OCI-LY7 (cell line): ENCODE data around the gene ANO1. TPM values are rescaled to one million over a fixed set of nuclear protein-coding genes. Genes with fewer than 3 reads are reported as not detected.

Experiments
- BruUV-seq: library from RNA; stranded (reverse); fragments of 400-500 nt; replicated peaks from 2 replicates; lab custom pipeline; 2021; lab: Mats Ljungman, UMichigan
- CTCF ChIA-PET: fragments of 300-600 bp; sonication (Branson Sonifier 250); formaldehyde crosslinking; loops from one replicate; lab custom pipeline; 2022; ENCODE audit warnings: antibody characterized with exemption; ENCODE audit not compliant: unreplicated experiment; lab: Charles Lee
- POLR2A ChIA-PET: fragments of 300-600 bp; sonication (Branson Sonifier 250); formaldehyde crosslinking; loops from one replicate; lab custom pipeline; 2022; ENCODE audit warnings: antibody characterized with exemption; lab: Charles Lee
- DNase-seq: peaks from one replicate; pipeline ENCODE4 v3.0.0-alpha.2; 2015; ENCODE audit warnings: low spot score
- H2AFZ ChIP-seq: fragments of 200-600 bp; sonication (generic), shearing (Covaris generic); 2 replicates; pipeline ENCODE4 v1.6.1; 2014; ENCODE audit warnings: mild to moderate bottlenecking, antibody characterized with exemption, low read length, moderate library complexity
- H3K27ac ChIP-seq: fragments of 200-600 bp; sonication (generic); 2 replicates; pipeline ENCODE4 v1.5.1; 2014; ENCODE audit warnings: mixed run types, low read depth, mild to moderate bottlenecking, moderate library complexity, low read length, inconsistent platforms; ENCODE audit not compliant: poor library complexity, severe bottlenecking
- H3K36me3 ChIP-seq: fragments of 200-600 bp; sonication (generic); 2 replicates; pipeline ENCODE4 v1.6.1; 2014; ENCODE audit warnings: mild to moderate bottlenecking, antibody characterized with exemption, low read length, moderate library complexity, mixed read lengths; ENCODE audit not compliant: insufficient read depth
- H3K4me1 ChIP-seq: fragments of 200-600 bp; sonication (generic); 2 replicates; pipeline ENCODE4 v1.5.1; 2014; ENCODE audit warnings: mild to moderate bottlenecking, low read length; ENCODE audit not compliant: insufficient read depth, poor library complexity, severe bottlenecking
- H3K4me2 ChIP-seq: fragments of 200-600 bp; sonication (generic); 2 replicates; pipeline ENCODE4 v1.6.1; 2014; ENCODE audit warnings: mild to moderate bottlenecking, low read length
- H3K4me3 ChIP-seq: fragments of 200-600 bp; sonication (generic); 2 replicates; pipeline ENCODE4 v1.5.1; 2014; ENCODE audit warnings: mild to moderate bottlenecking, low read depth, low read length; ENCODE audit not compliant: poor library complexity, severe bottlenecking
- H3K79me2 ChIP-seq: fragments of 200-600 bp; sonication (generic); 2 replicates; pipeline ENCODE4 v1.6.1; 2016; ENCODE audit warnings: low read depth, mild to moderate bottlenecking, low read length, moderate library complexity, mixed read lengths; ENCODE audit not compliant: insufficient read depth
- H3K9me2 ChIP-seq: fragments of 200-600 bp; sonication (generic); 2 replicates; pipeline ENCODE4 v1.6.1; 2016; ENCODE audit warnings: mild to moderate bottlenecking, low read length, mixed read lengths; ENCODE audit not compliant: insufficient read depth
- H3K9me3 ChIP-seq: fragments of 200-600 bp; sonication (generic); 2 replicates; pipeline ENCODE4 v1.6.1; 2014; ENCODE audit warnings: mild to moderate bottlenecking, mixed run types, low read length, mixed read lengths
- H4K20me1 ChIP-seq: fragments of 200-600 bp; sonication (generic); 2 replicates; pipeline ENCODE4 v1.6.1; 2014; ENCODE audit warnings: mild to moderate bottlenecking, antibody characterized with exemption, low read length, moderate library complexity, mixed read lengths; ENCODE audit not compliant: insufficient read depth
- CTCF ChIP-seq: fragments of 200-600 bp; sonication (generic); conservative IDR thresholded peaks from 2 replicates; pipeline ENCODE4 v1.5.1; 2014; ENCODE audit warnings: mild to moderate bottlenecking, antibody characterized with exemption, low read length, moderate library complexity, mixed read lengths
- EZH2phosphoT487 ChIP-seq: fragments of 200-600 bp; sonication (generic); IDR thresholded peaks from 2 replicates; pipeline ENCODE4 v1.6.1; 2018; ENCODE audit warnings: low read depth, borderline replicate concordance, mild to moderate bottlenecking, mixed run types, antibody characterized with exemption, low read length, moderate library complexity, mixed read lengths
- intact Hi-C: fragments of 100-400 bp; cut with micrococcal nuclease; formaldehyde crosslinking; loops from one replicate; pipeline ENCODE4 v1.10.0; 2022; ENCODE audit not compliant: unreplicated experiment
- total RNA-seq, 2 experiments: library from RNA; depleted of rRNA in 1 of 2; stranded (reverse); fragments of >200 nt in 1 of 2; shearing (Covaris generic) in 1 of 2; gene quantifications; 2 replicates each; pipeline ENCODE4 v1.2.3, GENCODE V29; 2014 to 2022

Gene ANO1
- total RNA-seq, 2 experiments from 2014 or later, result not detected

GRCh38 chr11:70068345-70068744, 9.8 kb upstream of the ANO1 start:
- Histone ChIP-seq H3K79me2 (no peaks in the 10 kb centered on the region), H3K36me3 (no peaks in the 10 kb centered on the region)

GRCh38 chr11:70068950-70069349, 9.2 kb upstream of the ANO1 start:
- ChIA-PET POLR2A (no interaction called here), CTCF (no interaction called here)
- BruUV-seq, result no TSS peak
- Histone ChIP-seq H3K4me3 (no peak overlapping the region), H2AFZ (no peak overlapping the region), H3K36me3 (no peaks in the 10 kb centered on the region), H4K20me1 (no peaks in the 10 kb centered on the region), H3K79me2 (no peaks in the 10 kb centered on the region), H3K4me2 (no peak overlapping the region), H3K9me2 (no peaks in the 10 kb centered on the region), H3K9me3 (no peaks in the 10 kb centered on the region), H3K4me1 (no peaks in the 10 kb centered on the region), H3K27ac (no peak overlapping the region)
- TF ChIP-seq EZH2phosphoT487 (no peak), CTCF (no peak)
- intact Hi-C loops, result no loop called here
- no peak for DNase-seq

More at GRCh38 chr11:70068345-70068744, 9.8 kb upstream of the ANO1 start:
- intact Hi-C loops, result no loop called here
- POLR2A ChIA-PET, result no interaction called here
- BruUV-seq, result no TSS peak
- H3K27ac ChIP-seq, result no peak overlapping the region
- H3K9me3 ChIP-seq, result no peaks in the 10 kb centered on the region
- H2AFZ ChIP-seq, result no peak overlapping the region
- no peak overlapping the region for H3K4me2 ChIP-seq
- no peaks in the 10 kb centered on the region for H3K4me1 ChIP-seq
- no peak for TF ChIP-seq CTCF
- TF ChIP-seq EZH2phosphoT487, result no peak
- CTCF ChIA-PET, result no interaction called here
- no peak overlapping the region for H3K4me3 ChIP-seq
- H4K20me1 ChIP-seq, result no peaks in the 10 kb centered on the region
- H3K9me2 ChIP-seq, result no peaks in the 10 kb centered on the region
- no peak for DNase-seq

- Histone ChIP-seq H2AFZ (no peak overlapping the region), H3K36me3 (no peaks in the 10 kb centered on the region), H3K9me2 (no peaks in the 10 kb centered on the region), H4K20me1 (no peaks in the 10 kb centered on the region), H3K9me3 (no peaks in the 10 kb centered on the region), H3K27ac (no peak overlapping the region), H3K79me2 (no peaks in the 10 kb centered on the region), H3K4me1 (no peaks in the 10 kb centered on the region), H3K4me2 (no peak overlapping the region), H3K4me3 (no peak overlapping the region)
- POLR2A ChIA-PET, result no interaction called here
- no peak for DNase-seq
- no TSS peak for BruUV-seq
- intact Hi-C loops, result no loop called here
- CTCF ChIA-PET, result no interaction called here
- TF ChIP-seq CTCF (no peak), EZH2phosphoT487 (no peak)
These were observed 7.4 kb upstream of the ANO1 start for GRCh38 chr11:70070706-70071105.
